ENCODE results near the gene SPOP.
"Not testable (repeated sequence)": the region's sequence is repeated elsewhere in the genome, so short reads cannot be mapped to it uniquely, and the experiment has no call there.

The SPOP gene

GRCh38 chr17:49691677-49692191, 13.8 kb upstream of the SPOP start:
- H3K9me3 ChIP-seq (ENCODE audit: control insufficient read depth, low read length): no peaks in the 10 kb centered on the region
- H3K9ac ChIP-seq (ENCODE audit: low read length): no peak overlapping the region
- no peak overlapping the region for H3K4me3 ChIP-seq (ENCODE audit: low read length)
- H3K4me1 ChIP-seq (ENCODE audit: control insufficient read depth, insufficient read depth, low read length): peaks cover 14% of the 10 kb centered on the region
- H3K27me3 ChIP-seq (ENCODE audit: control insufficient read depth, insufficient read depth, low read length): peaks cover 5% of the 10 kb centered on the region
- H3K36me3 ChIP-seq (ENCODE audit: control insufficient read depth, insufficient read depth, low read length): no peaks in the 10 kb centered on the region

GRCh38 chr17:49691086-49691676, 13.3 kb upstream of the SPOP start:
- Histone ChIP-seq H3K36me3 (ENCODE audit: control insufficient read depth, insufficient read depth, low read length) (no peaks in the 10 kb centered on the region), H3K9ac (ENCODE audit: low read length) (no peak overlapping the region), H3K9me3 (ENCODE audit: control insufficient read depth, low read length) (no peaks in the 10 kb centered on the region), H3K4me3 (ENCODE audit: low read length) (no peak overlapping the region), H3K4me1 (ENCODE audit: control insufficient read depth, insufficient read depth, low read length) (peaks cover 14% of the 10 kb centered on the region), H3K27me3 (ENCODE audit: control insufficient read depth, insufficient read depth, low read length) (peaks cover 5% of the 10 kb centered on the region)

- Histone ChIP-seq H3K9ac (ENCODE audit: low read length) (no peak overlapping the region), H3K9me3 (ENCODE audit: control insufficient read depth, low read length) (no peaks in the 10 kb centered on the region), H3K27me3 (ENCODE audit: control insufficient read depth, insufficient read depth, low read length) (peaks cover 5% of the 10 kb centered on the region), H3K4me3 (ENCODE audit: low read length) (no peak overlapping the region), H3K4me1 (ENCODE audit: control insufficient read depth, insufficient read depth, low read length) (peaks cover 12% of the 10 kb centered on the region), H3K36me3 (ENCODE audit: control insufficient read depth, insufficient read depth, low read length) (no peaks in the 10 kb centered on the region)
These were observed 12.4 kb upstream of the SPOP start for GRCh38 chr17:49690256-49690655.

- Histone ChIP-seq H3K4me3 (ENCODE audit: low read length) (no peak overlapping the region), H3K9me3 (ENCODE audit: control insufficient read depth, low read length) (no peaks in the 10 kb centered on the region), H3K27me3 (ENCODE audit: control insufficient read depth, insufficient read depth, low read length) (no peaks in the 10 kb centered on the region), H3K36me3 (ENCODE audit: control insufficient read depth, insufficient read depth, low read length) (no peaks in the 10 kb centered on the region), H3K9ac (ENCODE audit: low read length) (no peak overlapping the region), H3K4me1 (ENCODE audit: control insufficient read depth, insufficient read depth, low read length) (peaks cover 7% of the 10 kb centered on the region)
These were observed 11.0 kb upstream of the SPOP start for GRCh38 chr17:49688848-49689247.

- peaks cover 7% of the 10 kb centered on the region for H3K4me1 ChIP-seq (ENCODE audit: control insufficient read depth, insufficient read depth, low read length)
- H3K4me3 ChIP-seq (ENCODE audit: low read length): no peak overlapping the region
- H3K9ac ChIP-seq (ENCODE audit: low read length): no peak overlapping the region
- H3K27me3 ChIP-seq (ENCODE audit: control insufficient read depth, insufficient read depth, low read length): no peaks in the 10 kb centered on the region
- H3K9me3 ChIP-seq (ENCODE audit: control insufficient read depth, low read length): no peaks in the 10 kb centered on the region
- no peaks in the 10 kb centered on the region for H3K36me3 ChIP-seq (ENCODE audit: control insufficient read depth, insufficient read depth, low read length)
These were observed 10.1 kb upstream of the SPOP start for GRCh38 chr17:49687878-49688491.

GRCh38 chr17:49681106-49681979, 3.4 kb upstream of the SPOP start:
- H3K4me1 ChIP-seq (ENCODE audit: control insufficient read depth, insufficient read depth, low read length): peaks cover 9% of the 10 kb centered on the region
- no peaks in the 10 kb centered on the region for H3K9me3 ChIP-seq (ENCODE audit: control insufficient read depth, low read length)
- H3K36me3 ChIP-seq (ENCODE audit: control insufficient read depth, insufficient read depth, low read length): no peaks in the 10 kb centered on the region
- no peak overlapping the region for H3K9ac ChIP-seq (ENCODE audit: low read length)
- H3K27me3 ChIP-seq (ENCODE audit: control insufficient read depth, insufficient read depth, low read length): no peaks in the 10 kb centered on the region
- no peak overlapping the region for H3K4me3 ChIP-seq (ENCODE audit: low read length)

GRCh38 chr17:49680314-49680713, 2.4 kb upstream of the SPOP start:
- Histone ChIP-seq H3K4me3 (ENCODE audit: low read length) (no peak overlapping the region), H3K27me3 (ENCODE audit: control insufficient read depth, insufficient read depth, low read length) (no peaks in the 10 kb centered on the region), H3K36me3 (ENCODE audit: control insufficient read depth, insufficient read depth, low read length) (no peaks in the 10 kb centered on the region), H3K4me1 (ENCODE audit: control insufficient read depth, insufficient read depth, low read length) (peaks cover 17% of the 10 kb centered on the region), H3K9me3 (ENCODE audit: control insufficient read depth, low read length) (no peaks in the 10 kb centered on the region), H3K9ac (ENCODE audit: low read length) (no peak overlapping the region)

GRCh38 chr17:49677134-49677932, 564 bp downstream of the SPOP start:
- Histone ChIP-seq H3K27me3 (ENCODE audit: control insufficient read depth, insufficient read depth, low read length) (no peaks in the 10 kb centered on the region), H3K9me3 (ENCODE audit: control insufficient read depth, low read length) (no peaks in the 10 kb centered on the region), H3K4me1 (ENCODE audit: control insufficient read depth, insufficient read depth, low read length) (peaks cover 17% of the 10 kb centered on the region), H3K9ac (ENCODE audit: low read length) (peak overlapping the region; percentile 94), H3K4me3 (ENCODE audit: low read length) (peak overlapping the region; percentile 96), H3K36me3 (ENCODE audit: control insufficient read depth, insufficient read depth, low read length) (no peaks in the 10 kb centered on the region)

GRCh38 chr17:49676276-49676868, 1.5 kb downstream of the SPOP start:
- Histone ChIP-seq H3K4me3 (ENCODE audit: low read length) (peak overlapping the region; percentile 96), H3K9me3 (ENCODE audit: control insufficient read depth, low read length) (no peaks in the 10 kb centered on the region), H3K27me3 (ENCODE audit: control insufficient read depth, insufficient read depth, low read length) (no peaks in the 10 kb centered on the region), H3K4me1 (ENCODE audit: control insufficient read depth, insufficient read depth, low read length) (peaks cover 17% of the 10 kb centered on the region), H3K36me3 (ENCODE audit: control insufficient read depth, insufficient read depth, low read length) (no peaks in the 10 kb centered on the region), H3K9ac (ENCODE audit: low read length) (peak overlapping the region; percentile 94)

- no peak overlapping the region for H3K4me3 ChIP-seq (ENCODE audit: low read length)
These were observed 3.4 kb downstream of the SPOP start for GRCh38 chr17:49674507-49674906.

GRCh38 chr17:49673679-49674078, 4.2 kb downstream of the SPOP start:
- H3K27me3 ChIP-seq (ENCODE audit: control insufficient read depth, insufficient read depth, low read length); H3K9ac ChIP-seq (ENCODE audit: low read length); H3K4me3 ChIP-seq (ENCODE audit: low read length); H3K9me3 ChIP-seq (ENCODE audit: control insufficient read depth, low read length); H3K36me3 ChIP-seq (ENCODE audit: control insufficient read depth, insufficient read depth, low read length): not testable (repeated sequence)
- H3K4me1 ChIP-seq (ENCODE audit: control insufficient read depth, insufficient read depth, low read length): peaks cover 17% of the 10 kb centered on the region

More at GRCh38 chr17:49674507-49674906, 3.4 kb downstream of the SPOP start:
- H3K27me3 ChIP-seq (ENCODE audit: control insufficient read depth, insufficient read depth, low read length): no peaks in the 10 kb centered on the region
- H3K36me3 ChIP-seq (ENCODE audit: control insufficient read depth, insufficient read depth, low read length): no peaks in the 10 kb centered on the region
- no peaks in the 10 kb centered on the region for H3K9me3 ChIP-seq (ENCODE audit: control insufficient read depth, low read length)
- H3K4me1 ChIP-seq (ENCODE audit: control insufficient read depth, insufficient read depth, low read length): peaks cover 17% of the 10 kb centered on the region
- no peak overlapping the region for H3K9ac ChIP-seq (ENCODE audit: low read length)

Data from mucosa of stomach (tissue), 1 donor.